GM10266 (cell line): Measurements from ENCODE around the gene PBX2.

ENCODE experiments used
- DNase-seq: peaks from one replicate; pipeline ENCODE4 v3.0.0; 2012; ENCODE audit errors: extremely low spot score
- CTCF ChIP-seq: IDR thresholded peaks from 2 replicates; pipeline ENCODE4 v1.5.1; 2012; ENCODE audit warnings: mild to moderate bottlenecking, low read depth; ENCODE audit not compliant: control insufficient read depth, insufficient read depth; ENCODE audit errors: missing control alignments

The PBX2 gene

GRCh38 chr6:32139590-32139989 lies 50.4 kb downstream of the PBX2 start:
- TF ChIP-seq CTCF: no peak
- no peak for DNase-seq

- DNase-seq: no peak
- TF ChIP-seq CTCF: no peak
These were observed 52.5 kb downstream of the PBX2 start for GRCh38 chr6:32137454-32137853.
